Stimulated activated CD8-positive, alpha-beta memory T cell treated with anti-CD3 and anti-CD28 coated beads, Interleukin-12 subunit alpha, Interleukin-12 subunit beta, amount 100 ng/mL, for 4 hours (primary cell): ENCODE results near the gene CBX5.
A peak's percentile ranks its signal among the peaks of the same experiment; 100 is the strongest.
"Not testable (repeated sequence)": the region's sequence is repeated elsewhere in the genome, so short reads cannot be mapped to it uniquely, and the experiment has no call there.

ENCODE experiments used
- DNase-seq: peaks from one replicate; pipeline ENCODE4 v3.0.0-alpha.2; 2020; ENCODE audit warnings: low read depth

The CBX5 gene

GRCh38 chr12:54279632-54280467 is at the start of gene CBX5:
TSS of gene CBX5 (minus strand) at chr12:54280122. CDS start at chr12:54257650, 22,472 bp downstream.
- peak; percentile 99 for DNase-seq

GRCh38 chr12:54328595-54329337 is 48.8 kb upstream of the CBX5 start:
- DNase-seq, result no peak

- not testable (repeated sequence) for DNase-seq
These were observed 45.7 kb upstream of the CBX5 start for GRCh38 chr12:54325442-54326109.

- DNase-seq, result peak; percentile 81
These were observed 44.9 kb upstream of the CBX5 start, which contains the start of gene COPZ1 for GRCh38 chr12:54324617-54325441. TSS of gene COPZ1 (plus strand) at chr12:54325131. CDS start at chr12:54325164, 33 bp downstream.

GRCh38 chr12:54321363-54321762 is 41.4 kb upstream of the CBX5 start:
- DNase-seq, result no peak

GRCh38 chr12:54312309-54312708 is 32.4 kb upstream of the CBX5 start:
- not testable (repeated sequence) for DNase-seq

- DNase-seq, result no peak
These were observed 31.1 kb upstream of the CBX5 start for GRCh38 chr12:54311051-54311450.

GRCh38 chr12:54306925-54307741 is 27.2 kb upstream of the CBX5 start:
- no peak for DNase-seq

GRCh38 chr12:54304187-54304810 is 24.4 kb upstream of the CBX5 start:
- DNase-seq, result no peak

GRCh38 chr12:54303640-54304039 is 23.7 kb upstream of the CBX5 start:
- no peak for DNase-seq

GRCh38 chr12:54301428-54302048 is 21.6 kb upstream of the CBX5 start:
- no peak for DNase-seq

- no peak for DNase-seq
These were observed 21.0 kb upstream of the CBX5 start, which contains the start of gene NFE2 for GRCh38 chr12:54300732-54301427. TSS of gene NFE2 (minus strand) at chr12:54301015. CDS start at chr12:54295248, 5,767 bp downstream.

- DNase-seq, result no peak
These were observed 20.4 kb upstream of the CBX5 start for GRCh38 chr12:54300225-54300731.

- no peak for DNase-seq
These were observed 19.7 kb upstream of the CBX5 start for GRCh38 chr12:54299515-54300224.

- DNase-seq, result no peak
These were observed 19.0 kb upstream of the CBX5 start for GRCh38 chr12:54298904-54299303.

GRCh38 chr12:54296393-54297099 is 16.6 kb upstream of the CBX5 start:
- no peak for DNase-seq

- DNase-seq, result no peak
These were observed 15.1 kb upstream of the CBX5 start for GRCh38 chr12:54294953-54295566.
